Mucosa of rectum (tissue), 2 donors: ENCODE data around the gene NSD1.

Experiments used
- H3K27ac ChIP-seq, 2 donors: one replicate each; pipeline ENCODE4 v1.7.0; 2013; ENCODE audit warnings: inconsistent platforms in 2 of 2, low read depth in 2 of 2, low read length in 2 of 2
- H3K27me3 ChIP-seq, 2 donors: one replicate each; pipeline ENCODE4 v1.7.0; 2013; ENCODE audit warnings: low read length in 2 of 2; ENCODE audit not compliant: control insufficient read depth in 2 of 2, insufficient read depth in 2 of 2
- H3K36me3 ChIP-seq, 2 donors: one replicate each; pipeline ENCODE4 v1.7.0; 2013; ENCODE audit warnings: low read length in 2 of 2; ENCODE audit not compliant: control insufficient read depth in 2 of 2, insufficient read depth in 2 of 2
- H3K4me1 ChIP-seq, 2 donors: one replicate each; pipeline ENCODE4 v1.7.0; 2013; ENCODE audit warnings: low read length in 2 of 2, mild to moderate bottlenecking in 1 of 2; ENCODE audit not compliant: control insufficient read depth in 2 of 2, insufficient read depth in 2 of 2
- H3K4me3 ChIP-seq, 2 donors: one replicate each; pipeline ENCODE4 v1.7.0; 2013; ENCODE audit warnings: low read length in 2 of 2
- H3K9ac ChIP-seq, 2 donors: one replicate each; pipeline ENCODE4 v1.7.0; 2013; ENCODE audit warnings: low read length in 2 of 2, low read depth in 1 of 2, mild to moderate bottlenecking in 1 of 2
- H3K9me3 ChIP-seq, 2 donors: one replicate each; pipeline ENCODE4 v1.7.0; 2013; ENCODE audit warnings: low read length in 2 of 2; ENCODE audit not compliant: control insufficient read depth in 2 of 2
- donor health status: healthy.
- donor health status: Normal muscosa, but diverticular disease.

The NSD1 gene

DNA sequence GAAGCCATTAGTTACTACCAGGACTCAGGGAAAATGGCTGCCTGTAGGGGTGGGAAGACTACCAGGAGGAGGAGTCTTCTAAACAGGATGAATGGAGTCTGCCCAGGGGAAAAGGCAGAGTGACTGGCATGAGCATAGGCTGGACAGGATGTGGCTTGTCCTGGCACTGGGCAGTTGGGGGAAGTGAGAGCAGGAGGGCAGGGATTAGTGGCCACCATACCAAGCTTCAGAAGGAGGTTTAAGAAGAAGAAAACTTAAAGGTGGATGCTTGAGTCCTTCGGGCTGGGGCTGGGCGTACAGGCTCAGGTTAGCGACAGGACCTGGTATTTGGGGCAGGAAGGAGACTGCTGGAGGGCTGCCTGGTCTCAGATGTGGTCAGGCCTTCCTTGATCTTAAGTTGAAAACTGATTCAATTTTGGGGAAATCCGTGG is 5.0 kb upstream of the NSD1 start:
- Histone ChIP-seq H3K27me3 (no peaks in the 10 kb centered on the region), H3K27ac (no peak overlapping the region), H3K4me3 (no peak overlapping the region), H3K36me3 (no peaks in the 10 kb centered on the region), H3K9me3 (no peaks in the 10 kb centered on the region), H3K9ac (no peak overlapping the region), H3K4me1 (peaks cover 0 to 3% of the 10 kb centered on the region in 2 donors)

DNA sequence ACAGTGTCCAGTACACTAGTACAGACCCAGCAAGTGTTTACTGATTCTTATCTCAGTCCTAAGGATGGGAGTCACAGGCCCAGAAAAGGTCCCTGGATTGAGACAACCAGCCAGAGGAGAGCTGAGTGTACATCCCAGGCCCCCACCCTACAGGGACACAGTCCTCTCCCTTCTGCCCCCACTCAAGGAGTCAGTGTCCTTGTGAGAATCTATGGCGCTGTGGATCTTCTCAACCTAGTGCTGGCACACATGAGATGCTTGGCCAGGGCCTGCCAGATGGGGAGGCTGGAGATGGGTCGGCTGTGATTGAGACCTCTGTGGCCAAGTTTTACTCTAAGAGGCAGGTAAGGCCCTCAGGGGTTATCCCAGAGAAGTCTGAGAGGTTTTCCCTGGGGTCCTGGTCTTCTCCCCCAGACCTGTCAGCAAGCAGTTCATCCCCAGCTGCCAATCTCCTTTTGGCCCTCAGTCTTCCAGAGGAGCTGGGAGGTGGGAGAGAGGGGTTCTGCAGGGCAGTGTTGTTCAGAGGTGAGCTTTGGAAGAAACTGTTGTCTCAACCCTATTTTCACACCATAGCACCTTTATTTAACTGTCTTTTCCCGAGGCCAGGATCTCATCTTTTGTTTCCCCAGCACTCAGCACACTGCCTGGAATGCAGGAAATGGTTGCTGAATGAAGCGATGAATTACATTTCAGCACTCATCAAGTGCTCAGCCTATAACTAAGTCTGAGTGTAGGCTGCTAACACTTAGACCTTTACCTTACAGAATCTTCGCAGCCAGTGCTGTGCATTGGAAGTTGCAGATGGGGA is 3.2 kb upstream of the NSD1 start:
- peaks cover 7 to 11% of the 10 kb centered on the region in 2 donors for H3K4me1 ChIP-seq
- no peak overlapping the region for H3K4me3 ChIP-seq
- no peaks in the 10 kb centered on the region for H3K27me3 ChIP-seq
- H3K9me3 ChIP-seq, result no peaks in the 10 kb centered on the region
- no peak overlapping the region for H3K9ac ChIP-seq
- H3K27ac ChIP-seq, result no peak overlapping the region
- peaks cover 0 to under 1% of the 10 kb centered on the region in 2 donors for H3K36me3 ChIP-seq

DNA sequence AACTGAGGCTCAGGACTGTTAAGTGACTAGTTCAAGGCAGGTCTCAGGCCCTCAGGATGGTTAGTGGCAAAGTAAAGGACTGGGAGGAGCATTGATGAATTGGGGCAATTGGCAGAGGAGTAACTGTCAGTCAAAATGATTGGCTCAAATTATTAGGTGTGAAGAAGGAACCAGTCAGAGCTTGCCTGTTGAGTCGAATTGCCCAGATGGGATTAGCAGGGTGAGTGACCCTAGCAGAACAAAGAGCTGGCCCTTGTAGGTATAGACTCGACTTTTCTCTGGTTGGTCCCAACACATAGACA is 2.6 kb upstream of the NSD1 start:
- Histone ChIP-seq H3K9ac (no peak overlapping the region), H3K4me1 (peaks cover 12 to 15% of the 10 kb centered on the region in 2 donors), H3K4me3 (no peak overlapping the region), H3K27me3 (no peaks in the 10 kb centered on the region), H3K27ac (no peak overlapping the region), H3K9me3 (no peaks in the 10 kb centered on the region), H3K36me3 (peaks cover 0 to 2% of the 10 kb centered on the region in 2 donors)

DNA sequence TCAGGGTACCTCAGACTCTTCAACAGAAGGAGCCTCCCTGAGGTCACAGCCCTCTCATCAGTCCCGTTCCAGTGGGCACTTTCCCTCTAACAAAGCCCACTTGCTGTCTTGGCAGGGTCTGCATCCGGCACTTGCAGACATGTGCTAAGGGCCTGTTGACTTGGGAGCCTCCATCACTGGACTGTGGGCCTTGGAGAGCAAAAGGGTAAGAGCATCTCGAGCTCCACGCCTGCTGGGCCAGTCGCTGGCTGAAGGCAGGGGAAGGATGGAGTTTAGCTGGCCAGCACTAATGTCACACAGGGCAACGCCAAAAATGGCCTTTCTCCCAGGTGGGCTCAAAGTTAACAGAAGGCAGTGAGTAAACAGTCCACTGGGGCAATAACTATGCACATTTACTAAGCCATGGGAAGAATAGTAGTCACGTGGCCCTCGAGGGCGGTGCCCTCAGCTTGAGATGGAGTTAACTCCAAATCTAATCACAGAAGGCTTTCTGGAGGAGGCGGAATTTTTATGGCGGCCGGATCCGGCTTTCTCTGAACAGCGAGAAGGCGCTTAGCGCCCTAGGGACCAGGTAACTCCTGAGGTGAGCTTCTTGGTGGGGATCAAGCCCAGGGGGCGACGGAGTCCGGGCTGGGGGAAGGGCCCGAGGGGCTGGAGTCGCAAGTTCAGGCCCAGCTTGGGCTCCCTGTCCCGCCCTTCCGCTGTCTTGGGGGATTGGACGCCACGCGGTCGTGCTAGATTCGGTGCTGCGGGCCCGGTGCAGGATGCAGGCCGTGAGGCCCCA is 2.0 kb upstream of the NSD1 start:
- Histone ChIP-seq H3K36me3 (peaks cover 0 to 2% of the 10 kb centered on the region in 2 donors), H3K9ac (no peak overlapping the region), H3K4me3 (no peak overlapping the region), H3K27me3 (no peaks in the 10 kb centered on the region), H3K4me1 (peaks cover 15 to 20% of the 10 kb centered on the region in 2 donors), H3K9me3 (no peaks in the 10 kb centered on the region), H3K27ac (no peak overlapping the region)

DNA sequence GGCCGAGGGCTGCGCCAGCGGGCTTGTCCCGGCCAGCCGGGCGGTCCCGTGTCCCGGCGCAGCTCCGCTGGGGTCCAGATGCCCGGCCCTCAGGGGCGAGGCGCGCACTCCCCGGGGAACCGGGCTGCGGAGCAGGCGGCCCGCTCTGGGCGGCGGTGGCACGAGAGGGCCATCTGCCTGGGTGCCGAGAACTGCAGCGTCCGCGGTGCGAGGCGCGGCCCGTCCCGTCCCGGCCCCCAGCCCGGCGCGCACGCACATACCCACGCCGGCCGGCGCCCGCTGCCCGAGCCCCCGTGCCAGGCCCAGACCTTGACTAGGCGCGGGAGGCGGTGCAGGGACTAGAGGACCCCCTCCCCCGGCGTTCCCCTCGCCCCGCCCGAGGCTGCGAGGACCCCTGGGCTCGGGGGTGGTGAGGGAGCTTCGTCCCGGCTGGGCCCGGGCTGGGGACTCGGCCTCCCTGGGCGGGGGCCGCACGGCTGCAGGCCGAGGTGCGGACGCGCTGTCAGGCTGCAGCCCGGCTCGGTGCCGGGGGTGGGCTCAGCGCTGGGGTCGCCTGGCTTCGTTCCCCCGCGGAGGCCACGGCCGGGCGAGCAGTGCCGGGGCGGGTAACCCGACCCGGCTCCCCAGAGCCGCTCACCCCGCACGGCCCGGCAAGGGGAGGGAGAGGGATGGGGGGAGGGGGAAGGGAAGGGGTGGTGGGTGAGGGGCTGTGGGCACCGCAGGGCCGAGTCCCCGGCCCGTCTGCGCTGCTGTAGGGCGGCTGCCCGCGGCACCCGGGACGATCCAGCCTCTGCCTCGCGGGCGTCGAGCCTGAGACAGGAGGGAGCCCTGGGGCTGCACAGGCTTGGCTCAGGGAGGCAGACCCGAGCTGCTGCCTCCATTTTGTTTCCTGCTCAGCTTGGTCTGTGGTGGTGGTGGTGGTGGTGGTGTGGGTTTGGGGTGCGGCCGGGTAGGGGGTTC is 1.2 kb upstream of the NSD1 start:
- H3K4me3 ChIP-seq, result peak overlapping the region; percentile 59 to 76
- H3K36me3 ChIP-seq, result peaks cover 0 to 2% of the 10 kb centered on the region in 2 donors
- no peaks in the 10 kb centered on the region for H3K9me3 ChIP-seq
- H3K4me1 ChIP-seq, result peaks cover 15 to 25% of the 10 kb centered on the region in 2 donors
- H3K9ac ChIP-seq, result peak overlapping the region in 1 of 2 donors; percentile 80
- no peaks in the 10 kb centered on the region for H3K27me3 ChIP-seq
- H3K27ac ChIP-seq, result peak overlapping the region; percentile 80 to 85

DNA sequence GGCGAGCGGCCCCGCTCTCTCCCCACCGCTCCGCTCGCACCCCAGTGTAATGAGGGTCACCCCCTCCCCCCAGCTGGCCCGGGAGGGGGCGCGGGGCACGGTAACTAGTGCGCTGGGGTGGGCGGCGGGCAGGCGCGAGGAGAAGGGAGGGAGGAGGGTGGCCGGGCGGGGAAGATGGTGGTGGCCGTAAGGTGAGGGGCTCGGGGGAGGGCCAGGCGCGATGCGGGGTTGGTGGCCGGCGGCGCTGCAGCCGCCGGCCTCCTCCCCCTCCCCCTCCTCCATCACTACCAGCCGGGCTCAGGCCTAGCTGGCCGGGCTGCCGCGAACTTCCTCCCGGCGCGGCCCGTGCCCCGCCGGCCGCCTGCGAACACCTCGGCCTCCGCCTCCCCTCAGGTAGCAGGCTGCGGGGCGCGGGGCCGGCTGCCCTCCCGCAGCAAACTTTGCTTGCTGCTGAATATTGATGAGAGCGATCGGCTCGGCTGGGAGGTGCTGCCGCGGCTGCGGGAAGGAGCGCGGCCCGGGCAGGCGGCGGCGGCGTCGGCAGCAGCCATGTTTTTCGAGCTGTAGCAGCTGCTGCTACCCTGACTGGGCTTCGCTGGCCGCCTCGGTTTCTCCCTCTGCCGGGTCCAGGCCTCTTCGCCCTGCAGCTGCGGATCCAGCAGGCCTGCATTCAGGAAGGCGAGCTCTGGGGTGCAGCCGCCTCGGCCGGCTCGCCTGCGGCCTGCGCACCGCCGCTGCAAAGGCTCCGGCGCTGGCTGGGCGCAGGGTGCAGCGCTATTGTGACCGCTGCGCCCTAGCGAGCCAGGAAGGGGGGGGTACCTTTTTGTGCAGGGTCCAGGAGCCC is 502 bp downstream of the NSD1 start:
- Histone ChIP-seq H3K36me3 (peaks cover 2 to 3% of the 10 kb centered on the region in 2 donors), H3K27me3 (no peaks in the 10 kb centered on the region), H3K27ac (peak overlapping the region; percentile 75 to 85), H3K9me3 (no peaks in the 10 kb centered on the region), H3K9ac (peak overlapping the region; percentile 80 to 89), H3K4me3 (peak overlapping the region; percentile 73 to 76), H3K4me1 (peaks cover 15 to 25% of the 10 kb centered on the region in 2 donors)

DNA sequence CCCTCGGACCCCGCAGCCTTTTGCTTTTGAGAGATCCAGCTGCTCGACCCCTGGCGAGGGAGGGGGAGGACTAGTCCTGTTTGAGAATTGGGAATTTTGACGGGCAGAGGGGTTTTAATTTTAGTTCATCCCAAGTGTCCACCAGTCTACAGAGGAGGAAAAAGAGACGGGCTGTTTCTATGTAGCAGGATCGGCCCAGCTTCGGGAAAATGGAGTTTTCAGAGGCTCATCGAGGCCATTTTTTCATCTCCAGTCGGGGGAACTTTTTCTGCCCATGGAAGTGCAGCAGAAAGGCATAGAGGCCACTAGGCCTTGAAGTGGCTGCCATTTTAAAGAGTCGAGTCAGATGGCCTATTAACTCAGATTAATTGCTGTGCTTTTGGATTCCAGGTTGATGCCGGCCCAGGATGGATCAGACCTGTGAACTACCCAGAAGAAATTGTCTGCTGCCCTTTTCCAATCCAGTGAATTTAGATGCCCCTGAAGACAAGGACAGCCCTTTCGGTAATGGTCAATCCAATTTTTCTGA is 1.2 kb downstream of the NSD1 start:
- H3K4me1 ChIP-seq, result peaks cover 15 to 25% of the 10 kb centered on the region in 2 donors
- H3K27me3 ChIP-seq, result no peaks in the 10 kb centered on the region
- peaks cover 2 to 3% of the 10 kb centered on the region in 2 donors for H3K36me3 ChIP-seq
- H3K9me3 ChIP-seq, result no peaks in the 10 kb centered on the region
- peak overlapping the region; percentile 73 to 76 for H3K4me3 ChIP-seq
- H3K27ac ChIP-seq, result peak overlapping the region; percentile 75 to 85
- H3K9ac ChIP-seq, result peak overlapping the region; percentile 80 to 89

DNA sequence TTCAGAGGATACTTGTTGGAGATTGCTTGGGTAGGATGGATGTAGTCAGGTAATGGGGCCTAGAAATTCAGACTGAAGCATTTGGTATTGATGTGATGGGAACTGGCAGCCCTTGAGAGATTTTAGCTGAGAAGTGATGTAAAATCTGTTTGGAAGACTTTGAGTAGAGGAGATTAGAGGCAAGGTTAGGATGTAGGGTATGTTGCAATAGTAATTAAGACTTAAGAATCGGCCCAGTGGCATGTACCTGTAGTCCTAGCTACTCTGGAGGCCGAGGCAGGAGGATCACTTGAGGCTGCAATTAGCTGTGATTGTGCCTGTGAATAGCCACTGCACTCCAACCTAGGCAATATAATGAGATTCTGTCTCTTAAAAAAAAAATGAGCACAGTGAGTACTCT is 6.7 kb downstream of the NSD1 start:
- Histone ChIP-seq H3K4me3 (no peak overlapping the region), H3K27ac (no peak overlapping the region), H3K9me3 (no peaks in the 10 kb centered on the region), H3K27me3 (no peaks in the 10 kb centered on the region), H3K4me1 (peaks cover 9 to 17% of the 10 kb centered on the region in 2 donors), H3K9ac (no peak overlapping the region), H3K36me3 (peaks cover 24 to 28% of the 10 kb centered on the region in 2 donors)

DNA sequence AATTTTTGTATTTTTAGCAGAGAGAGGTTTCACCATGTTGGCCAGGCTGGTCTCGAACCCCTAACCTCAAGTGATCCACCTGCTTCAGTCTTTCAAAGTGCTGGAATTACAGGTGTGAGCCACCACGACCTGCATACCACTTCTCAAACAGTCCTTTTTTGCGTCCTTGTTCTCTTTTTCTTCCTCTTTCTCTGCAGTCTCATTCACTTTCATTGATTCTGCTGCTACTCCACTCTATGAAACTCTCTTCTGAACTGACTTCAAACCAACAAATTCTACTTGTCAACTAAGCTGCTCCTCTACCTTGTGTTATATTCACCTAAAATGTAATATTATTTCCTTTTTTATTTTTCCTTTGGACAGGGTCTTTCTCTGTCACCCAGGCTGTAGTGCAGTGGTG is 7.9 kb downstream of the NSD1 start:
- H3K36me3 ChIP-seq, result peaks cover 23 to 28% of the 10 kb centered on the region in 2 donors

More for the DNA sequence above, 7.9 kb downstream of the NSD1 start:
- Histone ChIP-seq H3K27ac (no peak overlapping the region), H3K4me1 (peaks cover 0 to 7% of the 10 kb centered on the region in 2 donors), H3K4me3 (no peak overlapping the region), H3K9ac (no peak overlapping the region), H3K9me3 (no peaks in the 10 kb centered on the region), H3K27me3 (no peaks in the 10 kb centered on the region)
